ENCODE measurements around the gene KCNK17.

The KCNK17 gene

GRCh38 chr6:39314273-39314795 lies at the start of gene KCNK17:
KCNK17 (minus strand) TSS chr6:39314419; CDS start chr6:39314320, 99 bp downstream.
- no peak for DNase-seq

- no peak for DNase-seq
Measured at GRCh38 chr6:39363280-39363679, 49.1 kb upstream of the KCNK17 start.

- no peak for DNase-seq
Measured at GRCh38 chr6:39362487-39362865, 48.3 kb upstream of the KCNK17 start.

- DNase-seq = peak; percentile 76
Measured at GRCh38 chr6:39361657-39362486, 47.7 kb upstream of the KCNK17 start.

- DNase-seq = no peak
Measured at GRCh38 chr6:39360378-39360777, 46.2 kb upstream of the KCNK17 start.

GRCh38 chr6:39357998-39358686 lies 43.9 kb upstream of the KCNK17 start:
- DNase-seq = no peak

- no peak for DNase-seq
Measured at GRCh38 chr6:39353698-39354315, 39.6 kb upstream of the KCNK17 start.

- DNase-seq = no peak
Measured at GRCh38 chr6:39350723-39351505, 36.7 kb upstream of the KCNK17 start.

GRCh38 chr6:39348740-39349139 lies 34.5 kb upstream of the KCNK17 start:
- DNase-seq = no peak

GRCh38 chr6:39347906-39348585 lies 33.8 kb upstream of the KCNK17 start:
- peak; percentile 85 for DNase-seq

GRCh38 chr6:39347206-39347605 lies 33.0 kb upstream of the KCNK17 start:
- no peak for DNase-seq

GRCh38 chr6:39344821-39345280 lies 30.6 kb upstream of the KCNK17 start:
- no peak for DNase-seq

GRCh38 chr6:39343396-39343870 lies 29.2 kb upstream of the KCNK17 start:
- DNase-seq = no peak

GRCh38 chr6:39342692-39343395 lies 28.6 kb upstream of the KCNK17 start:
- no peak for DNase-seq

GRCh38 chr6:39341937-39342336 lies 27.7 kb upstream of the KCNK17 start:
- no peak for DNase-seq

GRCh38 chr6:39341352-39341751 lies 27.1 kb upstream of the KCNK17 start:
- no peak for DNase-seq

- no peak for DNase-seq
Measured at GRCh38 chr6:39339868-39340550, 25.8 kb upstream of the KCNK17 start.

- no peak for DNase-seq
Measured at GRCh38 chr6:39339096-39339867, 25.1 kb upstream of the KCNK17 start.

GRCh38 chr6:39338397-39338796 lies 24.2 kb upstream of the KCNK17 start:
- DNase-seq = no peak

All from activated CD8-positive, alpha-beta memory T cell treated with anti-CD3 and anti-CD28 coated beads for 24 hours (primary cell).